Testis (tissue), 3 donors: ENCODE results near the gene IPO11. TPM values are rescaled to one million over a fixed set of nuclear protein-coding genes. Genes with fewer than 3 reads are reported as not detected.

Experiments used
- DNase-seq: peaks from one replicate; pipeline ENCODE4 v3.0.0-alpha.2; 2019
- H3K27ac ChIP-seq, 2 donors: fragments of 200-600 bp; sonication (generic); one replicate each; pipeline ENCODE4 v1.5.1; 2019
- H3K27me3 ChIP-seq: fragments of 200-600 bp; sonication (generic); one replicate; pipeline ENCODE4 v1.5.1; 2019
- H3K36me3 ChIP-seq: fragments of 200-600 bp; sonication (generic); one replicate; pipeline ENCODE4 v1.5.1; 2017; ENCODE audit warnings: low read depth; ENCODE audit errors: missing control alignments
- H3K4me1 ChIP-seq: fragments of 200-600 bp; sonication (generic); one replicate; pipeline ENCODE4 v1.5.1; 2019
- H3K4me3 ChIP-seq, 2 donors: fragments of 200-600 bp; sonication (generic); one replicate each; pipeline ENCODE4 v1.5.1; 2017 to 2019
- H3K9me3 ChIP-seq: fragments of 200-600 bp; sonication (generic); one replicate; pipeline ENCODE4 v1.5.1; 2017
- POLR2A ChIP-seq: fragments of 450-650 bp; IDR thresholded peaks from one replicate; pipeline ENCODE4 v1.6.1; 2017; ENCODE audit warnings: antibody characterized with exemption, mild to moderate bottlenecking, moderate library complexity
- WGBS, 2 donors: methylation state at CpG; one replicate each; pipeline ENCODE4 v1.1.5; 2018; 5-methylcytosine and 5-hydroxymethylcytosine counted together
- intact Hi-C: fragments of 100-400 bp; cut with DNase I; formaldehyde crosslinking; loops from one replicate; pipeline ENCODE4 v1.15.1; 2023; ENCODE audit warnings: low total_unique reads
- polyA plus RNA-seq: library from polyadenylated mRNA; stranded (reverse); fragments of 350-450 nt; fragmentation: Illumina TruSeq; extraction: RNeasy Lipid Tissue Mini Kit (QIAGEN cat#74804); gene quantifications from one replicate; pipeline ENCODE4 v1.2.3, GENCODE V29; 2014; ENCODE audit warnings: low read depth, low replicate concordance; ENCODE audit not compliant: insufficient read depth
- total RNA-seq, 2 donors: library from RNA; depleted of rRNA; stranded (reverse); fragments of >200 nt; gene quantifications; one replicate each; pipeline ENCODE4 v1.2.3, GENCODE V29; 2016
- TF ChIP-seq, protein P1 (sequence below), 3 experiments: fragments of 450-650 bp in 2 of 3; fragments of 200-600 bp in 1 of 3; sonication (generic) in 1 of 3; IDR thresholded peaks; one replicate each; pipeline ENCODE4 v1.5.1; 2016 to 2019; ENCODE audit warnings: antibody characterized with exemption in 3 of 3, mild to moderate bottlenecking in 2 of 3, moderate library complexity in 1 of 3

Gene IPO11
- total and polyA plus RNA-seq, 3 donors from 2014 or later: 50.3 to 74.5 (median 67.3) TPM

DNA sequence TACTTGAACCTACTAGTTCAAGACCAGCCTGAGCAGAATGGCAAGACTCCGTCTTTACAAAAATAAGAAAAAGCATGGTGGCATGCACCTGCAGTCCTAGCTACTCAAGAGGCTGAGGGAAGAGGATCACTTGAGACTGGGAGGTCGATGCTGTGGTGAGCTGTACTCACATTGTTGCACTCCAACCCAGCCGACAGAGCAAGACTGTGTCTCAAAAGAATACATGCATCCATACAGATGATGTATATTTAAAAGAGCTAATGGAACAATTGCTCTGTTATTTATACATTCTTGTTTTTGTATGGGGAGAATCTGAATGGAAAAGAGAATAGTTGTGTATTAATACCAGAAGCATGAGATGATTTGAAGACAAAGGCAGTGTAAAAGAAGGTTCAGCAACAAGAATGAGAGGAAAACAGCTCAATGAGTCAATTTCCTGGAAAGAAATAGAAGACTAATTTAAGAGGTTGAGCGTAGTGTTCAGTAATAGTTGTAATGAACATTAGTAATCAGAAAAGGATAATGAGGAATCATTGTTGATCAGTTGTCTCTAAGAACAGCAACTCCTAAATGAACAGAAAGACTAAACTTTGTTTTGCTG is 164.1 kb downstream of the IPO11 start:
- Histone ChIP-seq H3K27me3 (no peaks in the 10 kb centered on the region), H3K4me1 (no peaks in the 10 kb centered on the region), H3K27ac (no peak overlapping the region), H3K4me3 (no peak overlapping the region), H3K9me3 (no peaks in the 10 kb centered on the region), H3K36me3 (no peaks in the 10 kb centered on the region)
- no peak for DNase-seq
- intact Hi-C loops: no loop called here
- TF ChIP-seq, protein P1, sequence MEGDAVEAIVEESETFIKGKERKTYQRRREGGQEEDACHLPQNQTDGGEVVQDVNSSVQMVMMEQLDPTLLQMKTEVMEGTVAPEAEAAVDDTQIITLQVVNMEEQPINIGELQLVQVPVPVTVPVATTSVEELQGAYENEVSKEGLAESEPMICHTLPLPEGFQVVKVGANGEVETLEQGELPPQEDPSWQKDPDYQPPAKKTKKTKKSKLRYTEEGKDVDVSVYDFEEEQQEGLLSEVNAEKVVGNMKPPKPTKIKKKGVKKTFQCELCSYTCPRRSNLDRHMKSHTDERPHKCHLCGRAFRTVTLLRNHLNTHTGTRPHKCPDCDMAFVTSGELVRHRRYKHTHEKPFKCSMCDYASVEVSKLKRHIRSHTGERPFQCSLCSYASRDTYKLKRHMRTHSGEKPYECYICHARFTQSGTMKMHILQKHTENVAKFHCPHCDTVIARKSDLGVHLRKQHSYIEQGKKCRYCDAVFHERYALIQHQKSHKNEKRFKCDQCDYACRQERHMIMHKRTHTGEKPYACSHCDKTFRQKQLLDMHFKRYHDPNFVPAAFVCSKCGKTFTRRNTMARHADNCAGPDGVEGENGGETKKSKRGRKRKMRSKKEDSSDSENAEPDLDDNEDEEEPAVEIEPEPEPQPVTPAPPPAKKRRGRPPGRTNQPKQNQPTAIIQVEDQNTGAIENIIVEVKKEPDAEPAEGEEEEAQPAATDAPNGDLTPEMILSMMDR (IDR thresholded peaks at IDR 0.05): no peak
- no peak for TF ChIP-seq POLR2A
- WGBS, 2 donors: 89 to 94% methylated on average over 4 of the region's 4 CpGs

DNA sequence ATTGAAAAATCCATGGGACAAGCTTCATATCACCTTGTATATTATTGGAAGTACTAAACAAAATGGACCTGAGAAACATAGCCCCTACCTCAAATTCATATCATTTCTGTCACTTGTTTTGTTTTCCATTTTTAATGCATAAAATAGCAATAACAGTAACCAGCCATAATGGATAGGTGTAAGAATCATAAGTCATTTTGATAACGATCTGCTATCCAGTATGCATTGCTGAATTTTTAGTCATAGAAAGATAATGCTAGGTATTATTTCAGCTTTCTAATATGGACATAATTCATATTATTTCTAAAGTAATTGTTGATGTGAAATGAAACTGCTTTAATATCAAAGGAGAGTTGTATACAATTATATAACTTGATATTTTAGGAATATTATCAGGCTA is 164.9 kb downstream of the IPO11 start:
- 91% methylated on average over 1 of the region's 1 CpG for WGBS, 2 donors
- Histone ChIP-seq H3K36me3 (no peaks in the 10 kb centered on the region), H3K27me3 (no peaks in the 10 kb centered on the region), H3K4me1 (no peaks in the 10 kb centered on the region), H3K9me3 (no peaks in the 10 kb centered on the region), H3K27ac (no peak overlapping the region), H3K4me3 (no peak overlapping the region)
- no peak for DNase-seq
- TF ChIP-seq POLR2A: no peak
- TF ChIP-seq, protein P1 (IDR thresholded peaks at IDR 0.05): no peak
- intact Hi-C loops: no loop called here

DNA sequence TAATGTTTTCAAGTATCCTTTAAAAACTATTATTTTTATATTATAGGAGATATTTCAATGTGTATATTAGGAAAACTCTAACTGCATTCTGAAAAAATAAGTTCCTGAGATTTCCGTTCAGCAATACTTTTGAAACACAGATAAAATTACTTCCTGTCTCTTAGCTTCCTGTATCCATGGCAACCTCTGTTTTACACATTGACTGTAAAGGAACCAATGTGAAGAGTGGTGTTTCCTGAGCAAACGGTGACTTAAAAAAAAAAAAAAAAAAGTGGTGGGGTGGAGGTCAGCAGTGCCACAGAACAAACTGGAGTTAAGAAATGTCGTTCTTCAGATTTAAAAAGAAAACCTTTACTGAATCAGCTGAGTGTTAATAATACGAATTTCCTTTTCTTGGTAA is 166.0 kb downstream of the IPO11 start, which contains the start of gene LRRC70:
Gene LRRC70, plus strand, starts transcription at position 280 of the 400 bp plus-strand sequence. CDS start 620 bp downstream, outside the sequence.
- WGBS, 2 donors: 65 to 69% methylated on average over 4 of the region's 4 CpGs
- Histone ChIP-seq H3K27me3 (no peaks in the 10 kb centered on the region), H3K36me3 (no peaks in the 10 kb centered on the region), H3K4me3 (no peak within 1 kb of the TSS), H3K9me3 (no peaks in the 10 kb centered on the region), H3K27ac (no peak within 1 kb of the TSS), H3K4me1 (no peaks in the 10 kb centered on the region)
- intact Hi-C loops: no loop called here
- no peak for DNase-seq
- TF ChIP-seq POLR2A: no peak

DNA sequence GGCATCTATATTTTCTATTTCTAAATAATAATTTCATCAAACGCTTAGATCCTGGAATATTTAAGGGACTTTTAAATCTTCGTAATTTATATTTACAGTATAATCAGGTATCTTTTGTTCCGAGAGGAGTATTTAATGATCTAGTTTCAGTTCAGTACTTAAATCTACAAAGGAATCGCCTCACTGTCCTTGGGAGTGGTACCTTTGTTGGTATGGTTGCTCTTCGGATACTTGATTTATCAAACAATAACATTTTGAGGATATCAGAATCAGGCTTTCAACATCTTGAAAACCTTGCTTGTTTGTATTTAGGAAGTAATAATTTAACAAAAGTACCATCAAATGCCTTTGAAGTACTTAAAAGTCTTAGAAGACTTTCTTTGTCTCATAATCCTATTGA is 167.2 kb downstream of the IPO11 start:
- Histone ChIP-seq H3K9me3 (no peaks in the 10 kb centered on the region), H3K27me3 (no peaks in the 10 kb centered on the region), H3K27ac (no peak overlapping the region), H3K4me1 (no peaks in the 10 kb centered on the region), H3K36me3 (no peaks in the 10 kb centered on the region), H3K4me3 (no peak overlapping the region)
- no peak for DNase-seq
- WGBS, 2 donors: 89 to 90% methylated on average over 5 of the region's 5 CpGs
- intact Hi-C loops: no loop called here
- no peak for TF ChIP-seq POLR2A
- TF ChIP-seq, protein P1 (IDR thresholded peaks at IDR 0.05): no peak

GRCh38 chr5:62581836-62582597 is 169.5 kb downstream of the IPO11 start:
- Histone ChIP-seq H3K27ac (no peak overlapping the region), H3K36me3 (no peaks in the 10 kb centered on the region), H3K27me3 (no peaks in the 10 kb centered on the region), H3K4me3 (no peak overlapping the region), H3K9me3 (no peaks in the 10 kb centered on the region), H3K4me1 (no peaks in the 10 kb centered on the region)
- no peak for TF ChIP-seq POLR2A
- TF ChIP-seq, protein P1 (IDR thresholded peaks at IDR 0.05): no peak
- intact Hi-C loops: no loop called here
- 84 to 88% methylated on average over 8 of the region's 8 CpGs for WGBS, 2 donors
- DNase-seq: no peak
